Esophagus squamous epithelium (tissue), 4 donors: Measurements from ENCODE around the gene NPHP4.

ENCODE experiments used
- POLR2A ChIP-seq, 4 donors: fragments of 450-650 bp; IDR thresholded peaks; one replicate each; pipeline ENCODE4 v1.6.1; 2017; ENCODE audit warnings: antibody characterized with exemption in 4 of 4, mild to moderate bottlenecking in 4 of 4, moderate library complexity in 3 of 4
- TF ChIP-seq, protein P1 (sequence below), 6 experiments: fragments of 450-650 bp in 4 of 6; fragments of 200-600 bp in 2 of 6; sonication (generic) in 2 of 6; IDR thresholded peaks; one replicate each; pipeline ENCODE4 v1.5.1; 2016 to 2019; ENCODE audit warnings: antibody characterized with exemption in 6 of 6, mild to moderate bottlenecking in 4 of 6, moderate library complexity in 4 of 6

DNA sequence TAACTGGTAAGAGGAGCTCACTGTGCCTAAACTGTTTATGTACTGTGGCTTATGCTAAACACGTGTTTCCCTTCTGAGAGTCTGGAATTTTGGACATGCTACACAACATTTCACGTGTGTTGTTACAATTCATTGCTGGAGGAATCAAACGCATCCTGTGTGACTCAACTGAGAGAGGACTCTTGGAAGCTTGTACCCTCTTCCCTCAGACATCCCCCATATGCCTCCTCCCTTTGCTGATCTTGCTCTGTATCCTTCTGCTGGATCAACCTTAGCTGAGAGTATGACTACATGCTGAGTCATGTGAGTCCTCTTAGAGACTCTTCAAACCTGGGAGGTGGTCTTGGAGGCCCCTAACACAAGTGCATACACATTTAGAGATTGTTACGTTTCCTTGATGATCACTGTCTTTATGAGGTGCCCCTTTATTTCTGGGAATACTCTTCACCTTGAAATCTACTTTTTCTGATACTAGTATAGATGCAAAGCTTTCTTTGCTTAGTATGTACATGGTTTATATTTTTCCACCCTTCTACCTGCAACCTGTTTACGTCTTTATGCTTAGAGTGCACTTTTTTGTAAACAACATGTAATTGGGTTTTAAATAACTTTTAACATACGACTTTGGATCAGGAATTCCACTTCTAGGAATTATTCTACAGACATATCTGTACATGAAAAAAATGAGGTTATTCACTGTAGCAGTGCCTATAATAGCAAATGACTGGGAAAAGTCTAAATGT, 8.7 kb downstream of the NPHP4 start:
- TF ChIP-seq POLR2A (IDR thresholded peaks at IDR 0.05): no peak
- TF ChIP-seq, protein P1, sequence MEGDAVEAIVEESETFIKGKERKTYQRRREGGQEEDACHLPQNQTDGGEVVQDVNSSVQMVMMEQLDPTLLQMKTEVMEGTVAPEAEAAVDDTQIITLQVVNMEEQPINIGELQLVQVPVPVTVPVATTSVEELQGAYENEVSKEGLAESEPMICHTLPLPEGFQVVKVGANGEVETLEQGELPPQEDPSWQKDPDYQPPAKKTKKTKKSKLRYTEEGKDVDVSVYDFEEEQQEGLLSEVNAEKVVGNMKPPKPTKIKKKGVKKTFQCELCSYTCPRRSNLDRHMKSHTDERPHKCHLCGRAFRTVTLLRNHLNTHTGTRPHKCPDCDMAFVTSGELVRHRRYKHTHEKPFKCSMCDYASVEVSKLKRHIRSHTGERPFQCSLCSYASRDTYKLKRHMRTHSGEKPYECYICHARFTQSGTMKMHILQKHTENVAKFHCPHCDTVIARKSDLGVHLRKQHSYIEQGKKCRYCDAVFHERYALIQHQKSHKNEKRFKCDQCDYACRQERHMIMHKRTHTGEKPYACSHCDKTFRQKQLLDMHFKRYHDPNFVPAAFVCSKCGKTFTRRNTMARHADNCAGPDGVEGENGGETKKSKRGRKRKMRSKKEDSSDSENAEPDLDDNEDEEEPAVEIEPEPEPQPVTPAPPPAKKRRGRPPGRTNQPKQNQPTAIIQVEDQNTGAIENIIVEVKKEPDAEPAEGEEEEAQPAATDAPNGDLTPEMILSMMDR (IDR thresholded peaks at IDR 0.05): no peak
